DND-41 (cell line): ENCODE data around the gene FAM120C.

ENCODE experiments used
- CTCF ChIP-seq: IDR thresholded peaks from 2 replicates; pipeline ENCODE4 v1.5.1; 2012; ENCODE audit warnings: borderline replicate concordance, low read length, moderate library complexity, mild to moderate bottlenecking; ENCODE audit not compliant: poor library complexity, severe bottlenecking; ENCODE audit errors: extremely low read depth
- EZH2 ChIP-seq: IDR thresholded peaks from 3 replicates; pipeline ENCODE4 v1.6.1; 2012; ENCODE audit warnings: borderline replicate concordance, low read depth, mild to moderate bottlenecking, moderate library complexity, low read length, inconsistent platforms; ENCODE audit not compliant: severe bottlenecking

- no peak for TF ChIP-seq CTCF
- TF ChIP-seq EZH2: no peak
These were observed 134.6 kb downstream of the FAM120C start for GRCh38 chrX:54048412-54048811.
